Psoas muscle (tissue), 8 donors: ENCODE data around the gene DENND1A. TPM values are rescaled to one million over a fixed set of nuclear protein-coding genes. Genes with fewer than 3 reads are reported as not detected.

ENCODE experiments used
- ATAC-seq, 4 donors: fragments of 200-7000 bp; cut with Tn5 transposase; one replicate each; pipeline ENCODE4 v1.9.1; 2020; ENCODE audit warnings: moderate library complexity in 3 of 4, mild to moderate bottlenecking in 2 of 4
- DNase-seq, 2 donors: peaks; one replicate each; pipeline ENCODE4 v3.0.0-alpha.2; 2020
- H3K27ac ChIP-seq: fragments of 200-600 bp; one replicate; pipeline ENCODE4 v1.8.0; 2022
- H3K27me3 ChIP-seq, 3 donors: fragments of 200-600 bp in 1 of 3; one replicate each; pipeline versions ENCODE4 v1.6.1 to v1.8.0; 2013 to 2022; ENCODE audit warnings: low read length in 2 of 3, mild to moderate bottlenecking in 2 of 3, moderate library complexity in 1 of 3; ENCODE audit not compliant: insufficient read depth in 3 of 3
- H3K36me3 ChIP-seq, 2 donors: fragments of 200-600 bp in 1 of 2; one replicate each; pipeline versions ENCODE4 v1.6.1 to v1.8.0; 2013 to 2022; ENCODE audit warnings: low read depth in 1 of 2, mild to moderate bottlenecking in 1 of 2, moderate library complexity in 1 of 2; ENCODE audit not compliant: insufficient read depth in 1 of 2
- H3K4me1 ChIP-seq: fragments of 200-600 bp; one replicate; pipeline ENCODE4 v1.8.0; 2022
- H3K4me3 ChIP-seq: fragments of 200-600 bp; one replicate; pipeline ENCODE4 v1.8.0; 2022; ENCODE audit warnings: mild to moderate bottlenecking
- H3K9me3 ChIP-seq: fragments of 200-600 bp; one replicate; pipeline ENCODE4 v1.8.0; 2022
- CTCF ChIP-seq: fragments of 200-600 bp; IDR thresholded peaks from one replicate; pipeline ENCODE4 v1.8.0; 2022; ENCODE audit warnings: antibody characterized with exemption
- WGBS, 3 donors: extraction: QIAGEN DNeasy Blood & Tissue Kit; methylation state at CpG; one replicate each; pipeline versions ENCODE4 v1.1.6 to v1.1.7; 2013; 5-methylcytosine and 5-hydroxymethylcytosine counted together
- intact Hi-C, 2 donors: fragments of 100-400 bp; cut with DNase I; formaldehyde crosslinking; loops; one replicate each; pipeline versions ENCODE4 v1.11.0 to v1.14.2; 2022
- polyA plus RNA-seq, 3 donors: library from polyadenylated mRNA; stranded (reverse); fragments of 200-250 nt; gene quantifications; one replicate each; pipeline ENCODE4 v1.2.3, GENCODE V29; 2013
- total RNA-seq, 4 donors: library from RNA; stranded (reverse); fragmentation: NEBNext Ultra II Directional in 2 of 4; extraction: Animal tissue kit (Norgen Biotek cat#: 25700) in 2 of 4; gene quantifications; one replicate each; pipeline versions ENCODE4 v1.2.1 to v1.2.4, GENCODE V29; 2021 to 2023
- donor health status: healthy with polysubstance abuse.
- donor health status: DM: no; HTN: no; CAD: no; lungs with moderate emphysema.
- donor health status: Bipolar disorder and iron deficiency.
- donor health status: healthy.
- donor health status: DM: yes; HTN: yes; CAD: no.
- donor health status: DM: no; HTN: no; CAD: no.
- donor health status: DM: no; HTN: no; CAD: no.
- donor health status: DM: yes; HTN: yes; CAD: no.

The DENND1A gene
- total and polyA plus RNA-seq, 7 donors, result 6.1 to 17.3 (median 13.9) TPM

GRCh38 chr9:123757960-123758359 lies 172.0 kb downstream of the DENND1A start:
- H3K9me3 ChIP-seq, result no peaks in the 10 kb centered on the region
- 79 to 96% (median 96%) methylated on average over 3 of the region's 3 CpGs for WGBS, 3 donors
- no peak overlapping the region for H3K4me3 ChIP-seq
- H3K36me3 ChIP-seq, result peaks cover 4 to 5% of the 10 kb centered on the region in 2 donors
- no peaks in the 10 kb centered on the region for H3K27me3 ChIP-seq
- H3K27ac ChIP-seq, result no peak overlapping the region
- TF ChIP-seq CTCF, result no peak
- DNase-seq (no peak), ATAC-seq (no peak)
- H3K4me1 ChIP-seq, result peaks cover 8% of the 10 kb centered on the region
- intact Hi-C loops, result no loop called here

- no peak for ATAC-seq
- WGBS, 3 donors, result 66 to 75% (median 74%) methylated on average over 6 of the region's 6 CpGs
- Histone ChIP-seq H3K27ac (no peak overlapping the region), H3K9me3 (no peaks in the 10 kb centered on the region), H3K4me3 (no peak overlapping the region), H3K4me1 (peaks cover 8% of the 10 kb centered on the region), H3K27me3 (no peaks in the 10 kb centered on the region), H3K36me3 (peaks cover 4 to 5% of the 10 kb centered on the region in 2 donors)
- no peak for TF ChIP-seq CTCF
- no peak for DNase-seq
- intact Hi-C loops, result no loop called here
These were observed 172.4 kb downstream of the DENND1A start for GRCh38 chr9:123757547-123757946.

- ATAC-seq (no peak), DNase-seq (no peak)
- H3K36me3 ChIP-seq, result peaks cover 4 to 5% of the 10 kb centered on the region in 2 donors
- no peak overlapping the region for H3K4me3 ChIP-seq
- 93 to 98% (median 98%) methylated on average over 4 of the region's 4 CpGs for WGBS, 3 donors
- intact Hi-C loops, result no loop called here
- no peaks in the 10 kb centered on the region for H3K9me3 ChIP-seq
- peaks cover 8% of the 10 kb centered on the region for H3K4me1 ChIP-seq
- no peaks in the 10 kb centered on the region for H3K27me3 ChIP-seq
- H3K27ac ChIP-seq, result no peak overlapping the region
- no peak for TF ChIP-seq CTCF
These were observed 173.3 kb downstream of the DENND1A start for GRCh38 chr9:123756484-123757106.

- Histone ChIP-seq H3K27me3 (no peaks in the 10 kb centered on the region), H3K4me3 (no peak overlapping the region), H3K36me3 (peaks cover 4 to 5% of the 10 kb centered on the region in 2 donors), H3K9me3 (no peaks in the 10 kb centered on the region), H3K27ac (no peak overlapping the region), H3K4me1 (peaks cover 15% of the 10 kb centered on the region)
- ATAC-seq (no peak), DNase-seq (no peak)
- 88 to 94% (median 90%) methylated on average over 2 of the region's 2 CpGs for WGBS, 3 donors
- TF ChIP-seq CTCF, result no peak
- intact Hi-C loops, result no loop called here
These were observed 176.2 kb downstream of the DENND1A start for GRCh38 chr9:123753669-123754258.
